B cell (primary cell): Measurements from ENCODE around the gene PHOSPHO1. TPM values are rescaled to one million over a fixed set of nuclear protein-coding genes. Genes with fewer than 3 reads are reported as not detected.
A peak's percentile ranks its signal among the peaks of the same experiment; 100 is the strongest.

ENCODE experiments used
- ATAC-seq: fragments of 200-7000 bp; cut with Tn5 transposase; one replicate; pipeline ENCODE4 v1.10.0; 2021; ENCODE audit warnings: low read depth, mild to moderate bottlenecking, moderate number of reproducible peaks, moderate library complexity
- CTCF ChIA-PET: fragments of 350-600 bp; sonication (Branson Sonifier 250); formaldehyde crosslinking; loops from one replicate; lab custom pipeline; 2021; ENCODE audit warnings: antibody characterized with exemption, inconsistent platforms; lab: Charles Lee
- POLR2A ChIA-PET: fragments of 350-600 bp; sonication (Branson Sonifier 250); formaldehyde crosslinking; loops from one replicate; lab custom pipeline; 2021; ENCODE audit warnings: antibody characterized with exemption; lab: Charles Lee
- DNase-seq: peaks from one replicate; pipeline ENCODE4 v3.0.0; 2013
- H2AFZ ChIP-seq: 2 replicates; pipeline ENCODE4 v1.6.1; 2012; ENCODE audit warnings: mild to moderate bottlenecking, low read depth, low read length; ENCODE audit not compliant: insufficient read depth, poor library complexity, severe bottlenecking
- H3K27ac ChIP-seq, 2 donors: 1 replicate in 1 of 2; 2 replicates in 1 of 2; pipeline ENCODE4 v1.5.1; 2012 to 2013; ENCODE audit warnings: low read length in 2 of 2, mild to moderate bottlenecking in 2 of 2, moderate library complexity in 1 of 2
- H3K27me3 ChIP-seq, 4 experiments: fragments of 200-600 bp in 1 of 4; sonication (generic) in 1 of 4; replicated peaks in 1 of 4; 1 replicate in 2 of 4; 2 replicates in 2 of 4; pipeline versions ENCODE4 v1.6.1 to v1.7.0; 2013 to 2016; ENCODE audit warnings: low read length in 3 of 4, mild to moderate bottlenecking in 2 of 4, mixed read lengths in 1 of 4, moderate library complexity in 1 of 4; ENCODE audit not compliant: insufficient read depth in 4 of 4, control insufficient read depth in 3 of 4; ENCODE audit errors: control extremely low read depth in 1 of 4
- H3K36me3 ChIP-seq, 2 experiments: replicated peaks in 1 of 2; 1 replicate in 1 of 2; 2 replicates in 1 of 2; pipeline versions ENCODE4 v1.6.1 to v1.7.1; 2013; ENCODE audit warnings: low read length in 1 of 2; ENCODE audit not compliant: insufficient read depth in 2 of 2, control insufficient read depth in 1 of 2; ENCODE audit errors: control extremely low read depth in 1 of 2, extremely low read depth in 1 of 2
- H3K4me1 ChIP-seq, 2 donors: fragments of 200-600 bp in 1 of 2; sonication (generic) in 1 of 2; 1 replicate in 1 of 2; 2 replicates in 1 of 2; pipeline versions ENCODE4 v1.5.1 to v1.6.1; 2013 to 2017; ENCODE audit warnings: low read length in 2 of 2; ENCODE audit not compliant: control insufficient read depth in 2 of 2, insufficient read depth in 2 of 2
- H3K4me2 ChIP-seq: replicated peaks from 2 replicates; pipeline ENCODE3; 2012; ENCODE audit warnings: mild to moderate bottlenecking, low read depth, low read length; ENCODE audit not compliant: poor library complexity, severe bottlenecking
- H3K4me3 ChIP-seq, 5 experiments: fragments of 200-600 bp in 1 of 5; sonication (generic) in 1 of 5; 1 replicate in 3 of 5; 2 replicates in 2 of 5; pipeline versions ENCODE4 v1.5.1 to v1.7.0; 2011 to 2016; ENCODE audit warnings: low read length in 4 of 5, mild to moderate bottlenecking in 4 of 5, low read depth in 2 of 5, control low read depth in 1 of 5, moderate library complexity in 1 of 5; ENCODE audit not compliant: insufficient read depth in 1 of 5; ENCODE audit errors: control extremely low read depth in 1 of 5, extremely low read depth in 1 of 5
- H3K79me2 ChIP-seq: fragments of 200-600 bp; sonication (generic); one replicate; pipeline ENCODE4 v1.6.0; 2016; ENCODE audit warnings: low read length; ENCODE audit not compliant: control insufficient read depth, insufficient read depth
- H3K9ac ChIP-seq: fragments of 200-600 bp; sonication (generic); 2 replicates; pipeline ENCODE4 v1.6.1; 2017; ENCODE audit warnings: mild to moderate bottlenecking, low read length, moderate library complexity
- H3K9me3 ChIP-seq, 3 donors: one replicate each; pipeline versions ENCODE4 v1.6.1 to v1.7.1; 2013; ENCODE audit warnings: low read length in 2 of 3; ENCODE audit not compliant: control insufficient read depth in 2 of 3, insufficient read depth in 1 of 3; ENCODE audit errors: control extremely low read depth in 1 of 3
- H4K20me1 ChIP-seq: 2 replicates; pipeline ENCODE4 v1.6.0; 2012; ENCODE audit warnings: mild to moderate bottlenecking, low read length; ENCODE audit not compliant: insufficient read depth, control insufficient read depth, poor library complexity, severe bottlenecking
- H3K27ac Mint-ChIP-seq: one replicate; pipeline ENCODE4 v1.8.0; 2021; ENCODE audit warnings: mixed read lengths
- H3K27me3 Mint-ChIP-seq: one replicate; pipeline ENCODE4 v1.8.0; 2021; ENCODE audit warnings: mixed read lengths
- H3K4me1 Mint-ChIP-seq: one replicate; pipeline ENCODE4 v1.8.0; 2021; ENCODE audit warnings: mixed read lengths
- H3K4me3 Mint-ChIP-seq: one replicate; pipeline ENCODE4 v1.8.0; 2021; ENCODE audit warnings: mixed read lengths
- H3K9me3 Mint-ChIP-seq: one replicate; pipeline ENCODE4 v1.8.0; 2022; ENCODE audit warnings: mixed read lengths; ENCODE audit not compliant: insufficient read depth
- CTCF ChIP-seq: fragments of 200-600 bp; IDR thresholded peaks from one replicate; pipeline ENCODE4 v1.8.0; 2022; ENCODE audit warnings: antibody characterized with exemption, mild to moderate bottlenecking
- EZH2 ChIP-seq: IDR thresholded peaks from 2 replicates; pipeline ENCODE4 v1.6.1; 2012; ENCODE audit warnings: borderline replicate concordance, low read depth, mild to moderate bottlenecking, moderate library complexity, low read length; ENCODE audit not compliant: insufficient read depth, poor library complexity, severe bottlenecking
- WGBS: methylation state at CpG from one replicate; pipeline ENCODE4 v1.1.5; 2013; ENCODE audit warnings: missing lambda C conversion rate; ENCODE audit not compliant: insufficient coverage; 5-methylcytosine and 5-hydroxymethylcytosine counted together
- intact Hi-C: fragments of 100-400 bp; cut with micrococcal nuclease; formaldehyde crosslinking; loops from one replicate; pipeline ENCODE4 v1.10.0; 2022
- polyA plus RNA-seq: library from polyadenylated mRNA; depleted of rRNA; stranded (reverse); fragments of >200 nt; gene quantifications from 2 replicates; pipeline ENCODE4 v1.2.3, GENCODE V29; 2012
- total RNA-seq, 2 donors: library from RNA; stranded (reverse); fragments of 120-200 nt in 1 of 2; gene quantifications; 1 replicate in 1 of 2; 2 replicates in 1 of 2; pipeline versions ENCODE4 v1.2.3 to v1.2.4, GENCODE V29; 2013 to 2022

Gene PHOSPHO1
- total and polyA plus RNA-seq, 2 donors (not counting 1 experiment from before 2014, with no cell fraction given) = 0.15 TPM; not detected in 1

- intact Hi-C loops = no loop called here
- Histone ChIP-seq H3K4me1 (peaks cover 50 to 58% of the 10 kb centered on the region in 2 donors), H3K4me2 (peak overlapping the region; percentile 85), H3K36me3 (peaks cover 0 to 12% of the 10 kb centered on the region in 2 experiments), H2AFZ (no peak overlapping the region), H3K79me2 (no peaks in the 10 kb centered on the region), H3K9ac (peak overlapping the region; percentile 57), H3K4me3 (peak overlapping the region in 4 of 5 experiments; percentile 31 to 56 (median 42)), H4K20me1 (peaks cover 5% of the 10 kb centered on the region), H3K9me3 (peaks cover 0 to 12% (median 0%) of the 10 kb centered on the region in 3 donors), H3K27me3 (peaks cover 0 to 16% (median 7%) of the 10 kb centered on the region in 4 experiments), H3K27ac (no peak overlapping the region)
- DNase-seq (peak; percentile 72), ATAC-seq (peak; percentile 28)
- Mint-ChIP-seq H3K27me3 (peaks cover 4% of the 10 kb centered on the region), H3K27ac (peak overlapping the region; percentile 62), H3K9me3 (no peaks in the 10 kb centered on the region), H3K4me3 (peak overlapping the region; percentile 87), H3K4me1 (peaks cover 49% of the 10 kb centered on the region)
- ChIA-PET CTCF (interaction anchor here (0.8 to 9.5 kb wide), 9 partner anchors 10 to 68 kb away, joined by 3 to 332 read pairs (median 32); partner anchors contain the start of genes ABI3 and GNGT2), POLR2A (interaction anchor here (0.8 to 1.4 kb wide), 6 partner anchors 10 to 32 kb away, joined by 3 to 5 read pairs (median 4); partner anchors contain the start of genes ABI3 and GNGT2)
- 2% methylated on average over 23 of the region's 31 CpGs for WGBS
- TF ChIP-seq CTCF (peak; percentile 90), EZH2 (no peak)
Observed at GRCh38 chr17:49223517-49224197, 6.9 kb downstream of the PHOSPHO1 start.

- H4K20me1 ChIP-seq = peaks cover 5% of the 10 kb centered on the region
- peaks cover 0 to 12% (median 0%) of the 10 kb centered on the region in 3 donors for H3K9me3 ChIP-seq
- intact Hi-C loops = no loop called here
- peak overlapping the region; percentile 85 for H3K4me2 ChIP-seq
- peaks cover 55 to 63% of the 10 kb centered on the region in 2 donors for H3K4me1 ChIP-seq
- no peak overlapping the region for H3K4me3 ChIP-seq
- ChIA-PET POLR2A (interaction anchor here (1.4 kb wide), 1 partner anchor 31 kb away, joined by 4 read pairs; no protein-coding TSS in a partner anchor), CTCF (interaction anchor here (0.9 to 6.1 kb wide), 10 partner anchors 9 to 42 kb away, joined by 3 to 57 read pairs (median 7); partner anchors contain the start of genes ABI3 and GNGT2)
- peak overlapping the region; percentile 62 for H3K27ac Mint-ChIP-seq
- H3K27me3 Mint-ChIP-seq = peaks cover 4% of the 10 kb centered on the region
- peak overlapping the region; percentile 87 for H3K4me3 Mint-ChIP-seq
- H3K9ac ChIP-seq = peak overlapping the region; percentile 57
- no peak for ATAC-seq
- no peak for DNase-seq
- peaks cover 0 to 16% (median 7%) of the 10 kb centered on the region in 4 experiments for H3K27me3 ChIP-seq
- H3K9me3 Mint-ChIP-seq = no peaks in the 10 kb centered on the region
- 24% methylated on average over 4 of the region's 9 CpGs for WGBS
- H3K27ac ChIP-seq = no peak overlapping the region
- TF ChIP-seq EZH2 = no peak
- TF ChIP-seq CTCF = no peak
- peaks cover 0 to 12% of the 10 kb centered on the region in 2 experiments for H3K36me3 ChIP-seq
- H2AFZ ChIP-seq = no peak overlapping the region
- H3K4me1 Mint-ChIP-seq = peaks cover 53% of the 10 kb centered on the region
- no peaks in the 10 kb centered on the region for H3K79me2 ChIP-seq
Observed at GRCh38 chr17:49223168-49223516, 7.4 kb downstream of the PHOSPHO1 start.
